MG63 (cell line): Measurements from ENCODE around the gene PLPP2. TPM values are rescaled to one million over a fixed set of nuclear protein-coding genes. Genes with fewer than 3 reads are reported as not detected.
"Not testable (repeated sequence)": the region's sequence is repeated elsewhere in the genome, so short reads cannot be mapped to it uniquely, and the experiment has no call there.

Experiments
- DNase-seq: peaks from one replicate; pipeline ENCODE4 v3.0.0-alpha.2; 2020
- H3K27me3 ChIP-seq: fragments of 250-450 bp; sonication (Bioruptor Pico); 2 replicates; pipeline ENCODE4 v1.5.1; 2020; ENCODE audit warnings: mild to moderate bottlenecking, moderate library complexity
- H3K36me3 ChIP-seq: fragments of 250-450 bp; sonication (Bioruptor Pico); 2 replicates; pipeline ENCODE4 v1.5.1; 2020; ENCODE audit warnings: mild to moderate bottlenecking, moderate library complexity
- H3K4me3 ChIP-seq: fragments of 250-450 bp; sonication (Bioruptor Pico); 2 replicates; pipeline ENCODE4 v1.5.1; 2020; ENCODE audit warnings: mild to moderate bottlenecking, moderate library complexity
- H3K9me3 ChIP-seq: fragments of 250-450 bp; sonication (Bioruptor Pico); 2 replicates; pipeline ENCODE4 v1.5.1; 2020; ENCODE audit warnings: mild to moderate bottlenecking, moderate library complexity
- total RNA-seq: library from RNA; depleted of rRNA; stranded (reverse); fragments of >200 nt; shearing (Covaris generic); gene quantifications from 2 replicates; pipeline ENCODE4 v1.2.3, GENCODE V29; 2014; ENCODE audit warnings: low replicate concordance; rRNA removed

Gene PLPP2
- total RNA-seq, 1 experiment from 2014 or later = 22.0 TPM

GRCh38 chr19:246551-246950, 44.7 kb downstream of the PLPP2 start:
- no peak overlapping the region for H3K4me3 ChIP-seq
- DNase-seq = no peak
- no peaks in the 10 kb centered on the region for H3K27me3 ChIP-seq
- H3K9me3 ChIP-seq = no peaks in the 10 kb centered on the region
- H3K36me3 ChIP-seq = no peaks in the 10 kb centered on the region

- H3K27me3 ChIP-seq, H3K9me3 ChIP-seq, DNase-seq, H3K36me3 ChIP-seq, H3K4me3 ChIP-seq: not testable (repeated sequence)
These were observed 45.3 kb downstream of the PLPP2 start for GRCh38 chr19:245900-246299.

GRCh38 chr19:245457-245856, 45.7 kb downstream of the PLPP2 start:
- Histone ChIP-seq H3K9me3 (no peaks in the 10 kb centered on the region), H3K27me3 (no peaks in the 10 kb centered on the region), H3K4me3 (no peak overlapping the region), H3K36me3 (no peaks in the 10 kb centered on the region)
- no peak for DNase-seq

Other genes with a start within 250 kb of the PLPP2 start
- gene OR4F17, start 184.3 kb downstream of the PLPP2 start, total RNA-seq = not detected in 2 replicates
- gene MIER2, start 53.4 kb upstream of the PLPP2 start, total RNA-seq = 3.5 and 3.6 TPM in 2 replicates
- not detected in 2 replicates for gene C2CD4C, start 117.7 kb upstream of the PLPP2 start, total RNA-seq
- gene SHC2, start 169.6 kb upstream of the PLPP2 start, total RNA-seq = not detected in 2 replicates
- gene MADCAM1, start 205.1 kb upstream of the PLPP2 start, total RNA-seq = not detected in 2 replicates
- 22.6 and 27.7 TPM in 2 replicates for gene TPGS1, start 216.1 kb upstream of the PLPP2 start, total RNA-seq
- gene CDC34, start 240.4 kb upstream of the PLPP2 start, total RNA-seq = 46.3 and 76.3 TPM in 2 replicates